ENCODE data around the gene FIGLA. TPM values are rescaled to one million over a fixed set of nuclear protein-coding genes. Genes with fewer than 3 reads are reported as not detected.

The FIGLA gene
- total RNA-seq, 1 experiment from 2014 or later, result not detected

DNA sequence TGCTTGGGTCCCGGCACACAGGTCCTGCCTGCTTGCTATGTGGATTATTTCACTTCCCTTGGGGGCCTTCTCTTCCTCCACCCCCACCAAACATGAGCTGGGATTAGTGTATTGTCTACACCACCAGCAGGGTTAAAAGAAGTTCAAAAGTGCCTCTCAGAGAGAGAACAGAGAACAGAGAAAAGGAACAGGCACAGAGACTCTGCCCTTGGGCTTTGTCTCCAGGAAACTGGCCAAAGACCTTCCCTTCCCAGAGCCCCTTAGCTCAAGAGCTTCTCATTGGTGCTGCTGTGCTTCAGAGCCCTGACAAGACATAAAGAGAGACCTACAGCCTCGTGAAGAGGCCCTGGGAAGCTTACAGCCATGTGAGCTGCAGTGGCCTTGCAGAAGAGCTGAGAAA lies 7.1 kb upstream of the FIGLA start:
- WGBS (ENCODE audit: extremely low coverage, insufficient read length, low lambda C conversion rate), result no CpG with 5 or more reads among the region's 2 CpGs
- no peaks in the 10 kb centered on the region for H3K9me3 ChIP-seq (ENCODE audit: control insufficient read depth, low read depth, low read length)
- Mint-ChIP-seq H3K9me3 (peaks cover 9 to 17% of the 10 kb centered on the region in 2 experiments), H3K4me3 (no peak overlapping the region), H3K4me1 (peaks cover 8 to 13% of the 10 kb centered on the region in 2 experiments), H3K27me3 (ENCODE audit: low read depth) (peaks cover 96% of the 10 kb centered on the region), H3K36me3 (ENCODE audit: insufficient read depth in 1 of 3, low read depth in 3 of 3) (peaks cover 7 to 9% (median 8%) of the 10 kb centered on the region in 3 experiments; a peak in 6 of 7 replicates), H3K27ac (no peak overlapping the region)
- no peak overlapping the region for H3K4ac ChIP-seq (ENCODE audit: low read depth, low read length)
- no peak overlapping the region for H3K9ac ChIP-seq (ENCODE audit: extremely low read depth, insufficient read length, low read length)
- no peak overlapping the region for H2BK5ac ChIP-seq (ENCODE audit: insufficient read length, low read length)
- peaks cover 2% of the 10 kb centered on the region for H4K20me1 ChIP-seq (ENCODE audit: control insufficient read depth, insufficient read depth, insufficient read length)
- H3K79me1 ChIP-seq (ENCODE audit: insufficient read depth, low read depth, low read length, poor library complexity, severe bottlenecking), result no peaks in the 10 kb centered on the region
- no peak overlapping the region for H4K8ac ChIP-seq (replicated peaks; ENCODE audit: insufficient read length, low read depth, low read length)
- no peak overlapping the region for H4K91ac ChIP-seq (ENCODE audit: insufficient read length, low read depth, low read length)
- no peaks in the 10 kb centered on the region for H3K79me2 ChIP-seq (ENCODE audit: insufficient read depth, low read length)
- H3K23me2 ChIP-seq (ENCODE audit: insufficient read length, low read depth, low read length, poor library complexity, severe bottlenecking), result no peaks in the 10 kb centered on the region
- no peak overlapping the region for H4K5ac ChIP-seq (ENCODE audit: insufficient read length, low read depth, low read length)
- TF ChIP-seq, protein P1, sequence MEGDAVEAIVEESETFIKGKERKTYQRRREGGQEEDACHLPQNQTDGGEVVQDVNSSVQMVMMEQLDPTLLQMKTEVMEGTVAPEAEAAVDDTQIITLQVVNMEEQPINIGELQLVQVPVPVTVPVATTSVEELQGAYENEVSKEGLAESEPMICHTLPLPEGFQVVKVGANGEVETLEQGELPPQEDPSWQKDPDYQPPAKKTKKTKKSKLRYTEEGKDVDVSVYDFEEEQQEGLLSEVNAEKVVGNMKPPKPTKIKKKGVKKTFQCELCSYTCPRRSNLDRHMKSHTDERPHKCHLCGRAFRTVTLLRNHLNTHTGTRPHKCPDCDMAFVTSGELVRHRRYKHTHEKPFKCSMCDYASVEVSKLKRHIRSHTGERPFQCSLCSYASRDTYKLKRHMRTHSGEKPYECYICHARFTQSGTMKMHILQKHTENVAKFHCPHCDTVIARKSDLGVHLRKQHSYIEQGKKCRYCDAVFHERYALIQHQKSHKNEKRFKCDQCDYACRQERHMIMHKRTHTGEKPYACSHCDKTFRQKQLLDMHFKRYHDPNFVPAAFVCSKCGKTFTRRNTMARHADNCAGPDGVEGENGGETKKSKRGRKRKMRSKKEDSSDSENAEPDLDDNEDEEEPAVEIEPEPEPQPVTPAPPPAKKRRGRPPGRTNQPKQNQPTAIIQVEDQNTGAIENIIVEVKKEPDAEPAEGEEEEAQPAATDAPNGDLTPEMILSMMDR (conservative IDR thresholded peaks at IDR 0.05), result no peak
- H2BK20ac ChIP-seq (ENCODE audit: low read depth, low read length, poor library complexity, severe bottlenecking), result no peak overlapping the region
- no peak overlapping the region for H3K4me2 ChIP-seq (ENCODE audit: insufficient read depth, insufficient read length, low read length)
- H3K56ac ChIP-seq (ENCODE audit: insufficient read length, low read depth, low read length), result no peak overlapping the region
- H3T11ph ChIP-seq (ENCODE audit: low read length), result no peak overlapping the region
- no peak overlapping the region for H3K23ac ChIP-seq (ENCODE audit: insufficient read length, low read depth, low read length)
- H3K14ac ChIP-seq (ENCODE audit: insufficient read depth, low read length), result no peak overlapping the region
- no peak overlapping the region for H2BK120ac ChIP-seq (ENCODE audit: low read depth, low read length, poor library complexity, severe bottlenecking)
- no peak overlapping the region for H3K18ac ChIP-seq (ENCODE audit: insufficient read length, low read depth, low read length)
- no peaks in the 10 kb centered on the region for H3K4me1 ChIP-seq (ENCODE audit: insufficient read depth, low read length)
- H2AFZ ChIP-seq (ENCODE audit: low read length), result no peak overlapping the region
- H3K27ac ChIP-seq (ENCODE audit: insufficient read length, low read depth, low read length), result no peak overlapping the region
- no peak overlapping the region for H2BK12ac ChIP-seq (ENCODE audit: insufficient read length, low read depth, low read length)
- H2BK15ac ChIP-seq (ENCODE audit: low read depth, low read length), result no peak overlapping the region
- no peak for DNase-seq
- H3K27me3 ChIP-seq (ENCODE audit: insufficient read depth, low read length), result peaks cover 4% of the 10 kb centered on the region; the same call in 1 of the 2 replicates
- no peak overlapping the region for H2AK5ac ChIP-seq (ENCODE audit: insufficient read length, low read length)

Data from H9 (cell line).